Endothelial cell (in vitro differentiated cells): ENCODE results near the gene PSMC3IP. TPM values are rescaled to one million over a fixed set of nuclear protein-coding genes. Genes with fewer than 3 reads are reported as not detected.
A peak's percentile ranks its signal among the peaks of the same experiment; 100 is the strongest.

Experiments
- DNase-seq: peaks from one replicate; pipeline ENCODE4 v3.0.0; 2021; ENCODE audit warnings: low spot score
- H3K27ac Mint-ChIP-seq: one replicate; pipeline ENCODE4 v1.8.0; 2021; ENCODE audit warnings: mixed read lengths, inconsistent platforms; ENCODE audit not compliant: unreplicated experiment
- H3K27me3 Mint-ChIP-seq: one replicate; pipeline ENCODE4 v1.8.0; 2021; ENCODE audit warnings: mild to moderate bottlenecking, moderate library complexity, mixed read lengths, inconsistent platforms; ENCODE audit not compliant: unreplicated experiment
- H3K36me3 Mint-ChIP-seq: one replicate; pipeline ENCODE4 v1.8.0; 2021; ENCODE audit warnings: mild to moderate bottlenecking, low read depth, mixed read lengths, inconsistent platforms; ENCODE audit not compliant: unreplicated experiment
- H3K4me1 Mint-ChIP-seq: one replicate; pipeline ENCODE4 v1.8.0; 2021; ENCODE audit warnings: mild to moderate bottlenecking, mixed read lengths, inconsistent platforms; ENCODE audit not compliant: unreplicated experiment
- H3K4me3 Mint-ChIP-seq: one replicate; pipeline ENCODE4 v1.8.0; 2021; ENCODE audit warnings: mild to moderate bottlenecking, mixed read lengths, inconsistent platforms; ENCODE audit not compliant: unreplicated experiment
- H3K9me3 Mint-ChIP-seq: one replicate; pipeline ENCODE4 v1.8.0; 2021; ENCODE audit warnings: mixed read lengths, inconsistent platforms; ENCODE audit not compliant: unreplicated experiment
- CTCF ChIP-seq: fragments of 200-600 bp; sonication (generic); IDR thresholded peaks from one replicate; pipeline ENCODE4 v1.5.0; 2021; ENCODE audit warnings: antibody characterized with exemption; ENCODE audit not compliant: unreplicated experiment
- total RNA-seq: library from RNA; stranded (reverse); fragmentation: NEBNext Ultra II Directional; extraction: Animal tissue kit (Norgen Biotek cat#: 25700); gene quantifications from one replicate; pipeline ENCODE4 v1.2.1, GENCODE V29; 2021; ENCODE audit not compliant: unreplicated experiment

The PSMC3IP gene
- total RNA-seq, 1 donor from 2014 or later: 8.0 TPM

- Mint-ChIP-seq H3K9me3 (no peaks in the 10 kb centered on the region), H3K27ac (no peak overlapping the region), H3K27me3 (peaks cover 2% of the 10 kb centered on the region), H3K4me3 (no peak overlapping the region), H3K36me3 (peaks cover 24% of the 10 kb centered on the region), H3K4me1 (no peaks in the 10 kb centered on the region)
- no peak for DNase-seq
- TF ChIP-seq CTCF: no peak
Measured at GRCh38 chr17:42591411-42591810, 13.9 kb upstream of the PSMC3IP start.

GRCh38 chr17:42590886-42591285, 13.4 kb upstream of the PSMC3IP start:
- Mint-ChIP-seq H3K36me3 (peaks cover 24% of the 10 kb centered on the region), H3K27ac (no peak overlapping the region), H3K9me3 (no peaks in the 10 kb centered on the region), H3K27me3 (peaks cover 3% of the 10 kb centered on the region), H3K4me3 (no peak overlapping the region), H3K4me1 (no peaks in the 10 kb centered on the region)
- DNase-seq: no peak
- TF ChIP-seq CTCF: no peak

- Mint-ChIP-seq H3K36me3 (peaks cover 46% of the 10 kb centered on the region), H3K4me3 (no peak overlapping the region), H3K9me3 (no peaks in the 10 kb centered on the region), H3K27me3 (peaks cover 5% of the 10 kb centered on the region), H3K4me1 (no peaks in the 10 kb centered on the region), H3K27ac (no peak overlapping the region)
- no peak for TF ChIP-seq CTCF
- DNase-seq: no peak
Measured at GRCh38 chr17:42586514-42587230, 9.1 kb upstream of the PSMC3IP start.

- DNase-seq: no peak
- Mint-ChIP-seq H3K4me1 (no peaks in the 10 kb centered on the region), H3K4me3 (peak overlapping the region; percentile 23), H3K27ac (no peak overlapping the region), H3K27me3 (peaks cover 5% of the 10 kb centered on the region), H3K9me3 (no peaks in the 10 kb centered on the region), H3K36me3 (peaks cover 41% of the 10 kb centered on the region)
- no peak for TF ChIP-seq CTCF
Measured at GRCh38 chr17:42585353-42585752, 7.8 kb upstream of the PSMC3IP start.

- Mint-ChIP-seq H3K4me3 (peak overlapping the region; percentile 23), H3K27me3 (peaks cover 5% of the 10 kb centered on the region), H3K27ac (no peak overlapping the region), H3K36me3 (peaks cover 41% of the 10 kb centered on the region), H3K4me1 (no peaks in the 10 kb centered on the region), H3K9me3 (no peaks in the 10 kb centered on the region)
- no peak for TF ChIP-seq CTCF
- no peak for DNase-seq
Measured at GRCh38 chr17:42584880-42585279, 7.4 kb upstream of the PSMC3IP start.
